LNCaP clone FGC (cell line): Measurements from ENCODE around the gene COQ2.

ENCODE experiments used
- DNase-seq: peaks from one replicate; pipeline ENCODE4 v3.0.0-alpha.2; 2011; ENCODE audit warnings: low read depth
- H3K4me3 ChIP-seq: 2 replicates; pipeline ENCODE4 v1.5.1; 2011; ENCODE audit warnings: mild to moderate bottlenecking, low read depth, low read length, control low read depth
- TF ChIP-seq, protein P1 (sequence below): IDR thresholded peaks from 2 replicates; pipeline ENCODE4 v1.5.1; 2012; ENCODE audit warnings: mild to moderate bottlenecking; ENCODE audit not compliant: control insufficient read depth, insufficient read depth; ENCODE audit errors: extremely low read depth

Gene COQ2

GRCh38 chr4:83259586-83259985 lies 25.0 kb downstream of the COQ2 start:
- DNase-seq = no peak
- H3K4me3 ChIP-seq = no peak overlapping the region
- TF ChIP-seq, protein P1, sequence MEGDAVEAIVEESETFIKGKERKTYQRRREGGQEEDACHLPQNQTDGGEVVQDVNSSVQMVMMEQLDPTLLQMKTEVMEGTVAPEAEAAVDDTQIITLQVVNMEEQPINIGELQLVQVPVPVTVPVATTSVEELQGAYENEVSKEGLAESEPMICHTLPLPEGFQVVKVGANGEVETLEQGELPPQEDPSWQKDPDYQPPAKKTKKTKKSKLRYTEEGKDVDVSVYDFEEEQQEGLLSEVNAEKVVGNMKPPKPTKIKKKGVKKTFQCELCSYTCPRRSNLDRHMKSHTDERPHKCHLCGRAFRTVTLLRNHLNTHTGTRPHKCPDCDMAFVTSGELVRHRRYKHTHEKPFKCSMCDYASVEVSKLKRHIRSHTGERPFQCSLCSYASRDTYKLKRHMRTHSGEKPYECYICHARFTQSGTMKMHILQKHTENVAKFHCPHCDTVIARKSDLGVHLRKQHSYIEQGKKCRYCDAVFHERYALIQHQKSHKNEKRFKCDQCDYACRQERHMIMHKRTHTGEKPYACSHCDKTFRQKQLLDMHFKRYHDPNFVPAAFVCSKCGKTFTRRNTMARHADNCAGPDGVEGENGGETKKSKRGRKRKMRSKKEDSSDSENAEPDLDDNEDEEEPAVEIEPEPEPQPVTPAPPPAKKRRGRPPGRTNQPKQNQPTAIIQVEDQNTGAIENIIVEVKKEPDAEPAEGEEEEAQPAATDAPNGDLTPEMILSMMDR = no peak

- no peak overlapping the region for H3K4me3 ChIP-seq
- TF ChIP-seq, protein P1 = no peak
- DNase-seq = no peak
Observed at GRCh38 chr4:83258461-83258860, 26.1 kb downstream of the COQ2 start.

DNA sequence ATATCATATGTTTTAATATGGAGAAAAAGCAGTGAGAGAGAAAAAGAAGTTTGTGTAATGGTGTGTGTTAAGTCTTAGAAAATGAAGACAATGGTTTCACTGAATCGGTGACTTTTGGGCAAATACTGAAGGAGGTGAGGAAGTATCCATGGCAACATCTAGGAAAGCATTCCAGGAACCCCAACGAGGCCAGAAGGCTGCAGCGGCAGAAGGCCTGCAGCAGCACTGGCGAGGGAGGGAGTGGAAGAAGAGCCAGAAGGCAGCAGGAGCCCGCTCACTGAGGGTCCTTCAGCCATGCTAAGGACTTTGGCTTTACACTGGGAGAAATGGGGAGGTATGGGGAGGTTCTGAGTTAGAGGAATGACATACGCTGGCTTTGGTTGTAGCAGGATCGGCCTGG lies 26.8 kb downstream of the COQ2 start:
- H3K4me3 ChIP-seq = no peak overlapping the region
- TF ChIP-seq, protein P1 = no peak
- DNase-seq = no peak

DNA sequence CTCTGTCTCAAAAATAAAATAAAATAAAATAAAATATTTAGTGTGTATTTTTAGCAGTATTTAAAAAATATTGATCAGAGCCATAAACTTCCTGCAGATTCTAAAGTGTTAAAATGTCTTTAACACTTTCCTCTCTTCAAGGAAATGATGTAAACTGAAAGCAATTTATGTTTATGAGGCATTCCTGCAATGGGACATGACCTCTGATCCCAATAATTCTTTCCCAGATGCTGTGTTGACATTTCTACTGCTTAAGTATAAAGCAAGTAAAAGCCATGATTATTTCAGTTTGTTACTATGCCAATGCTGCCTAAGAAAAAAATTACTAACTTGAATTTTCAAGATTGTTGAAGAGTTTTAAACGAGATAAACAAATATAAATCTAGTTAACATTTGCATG lies 29.0 kb downstream of the COQ2 start:
- no peak overlapping the region for H3K4me3 ChIP-seq
- peak; percentile 76 for DNase-seq
- TF ChIP-seq, protein P1 = no peak

- TF ChIP-seq, protein P1 = peak; percentile 56
- peak; percentile 31 for DNase-seq
- H3K4me3 ChIP-seq = no peak overlapping the region
Observed at GRCh38 chr4:83252782-83253405, 31.7 kb downstream of the COQ2 start.

- no peak for DNase-seq
- H3K4me3 ChIP-seq = no peak overlapping the region
Observed at GRCh38 chr4:83251447-83251830, 33.2 kb downstream of the COQ2 start.

More at GRCh38 chr4:83251447-83251830, 33.2 kb downstream of the COQ2 start:
- TF ChIP-seq, protein P1 = no peak
